HL-60 (cell line): ENCODE data around the gene SPATS2L.

Experiments used
- DNase-seq, 2 experiments: peaks; one replicate each; pipeline ENCODE4 v3.0.0-alpha.2; 2010 to 2020; ENCODE audit warnings: low read depth in 1 of 2, low spot score in 1 of 2
- H3K27ac ChIP-seq: fragments of 250-450 bp; sonication (Bioruptor Pico); replicated peaks from 2 replicates; pipeline ENCODE4 v1.5.1; 2020; ENCODE audit warnings: mild to moderate bottlenecking, moderate library complexity
- H3K27me3 ChIP-seq: fragments of 250-450 bp; sonication (Bioruptor Pico); 2 replicates; pipeline ENCODE4 v1.5.1; 2021; ENCODE audit warnings: mild to moderate bottlenecking, moderate library complexity; ENCODE audit not compliant: insufficient read depth, poor library complexity, severe bottlenecking
- H3K4me3 ChIP-seq: replicated peaks from 2 replicates; pipeline ENCODE4 v1.5.1; 2011; ENCODE audit warnings: mild to moderate bottlenecking, control low read depth, low read length; ENCODE audit not compliant: insufficient read depth
- CTCF ChIP-seq: IDR thresholded peaks from one replicate; pipeline ENCODE4 v1.5.1; 2011; ENCODE audit warnings: low read length, control low read depth, inconsistent platforms; ENCODE audit not compliant: insufficient read depth
- GABPA ChIP-seq: IDR thresholded peaks from 2 replicates; pipeline ENCODE4 v1.6.1; 2012; ENCODE audit warnings: low read depth
- POLR2AphosphoS5 ChIP-seq: IDR thresholded peaks from 2 replicates; pipeline ENCODE4 v1.6.1; 2012; ENCODE audit warnings: low read depth
- SPI1 ChIP-seq: IDR thresholded peaks from 2 replicates; pipeline ENCODE4 v1.6.1; 2012; ENCODE audit warnings: low read depth, mild to moderate bottlenecking, borderline replicate concordance
- TF ChIP-seq, protein P1 (sequence below): IDR thresholded peaks from 2 replicates; pipeline ENCODE4 v1.6.1; 2012; ENCODE audit warnings: low read depth; ENCODE audit not compliant: insufficient replicate concordance

SPATS2L gene

DNA sequence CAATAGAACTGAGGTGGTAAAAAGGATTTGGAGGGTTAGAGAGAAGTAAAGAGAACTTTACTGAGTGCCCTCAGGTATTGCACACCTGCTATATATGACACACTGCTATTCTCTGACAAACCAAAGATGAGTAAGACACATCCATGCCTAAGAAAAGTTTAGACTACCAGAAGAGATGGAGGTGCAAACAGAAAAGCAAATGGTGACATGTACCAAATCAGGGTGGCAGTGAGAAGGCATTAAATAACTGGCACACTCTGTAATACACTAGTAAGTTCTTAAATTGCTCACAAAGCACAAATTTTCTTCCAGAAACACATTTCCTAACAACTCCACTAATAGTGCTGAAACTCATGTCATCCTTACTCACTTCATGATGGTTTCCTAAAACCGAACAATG, 114.8 kb downstream of the SPATS2L start:
- Histone ChIP-seq H3K27ac (no peak overlapping the region), H3K27me3 (peaks cover 2% of the 10 kb centered on the region), H3K4me3 (no peak overlapping the region)
- no peak for DNase-seq
- TF ChIP-seq, protein P1, sequence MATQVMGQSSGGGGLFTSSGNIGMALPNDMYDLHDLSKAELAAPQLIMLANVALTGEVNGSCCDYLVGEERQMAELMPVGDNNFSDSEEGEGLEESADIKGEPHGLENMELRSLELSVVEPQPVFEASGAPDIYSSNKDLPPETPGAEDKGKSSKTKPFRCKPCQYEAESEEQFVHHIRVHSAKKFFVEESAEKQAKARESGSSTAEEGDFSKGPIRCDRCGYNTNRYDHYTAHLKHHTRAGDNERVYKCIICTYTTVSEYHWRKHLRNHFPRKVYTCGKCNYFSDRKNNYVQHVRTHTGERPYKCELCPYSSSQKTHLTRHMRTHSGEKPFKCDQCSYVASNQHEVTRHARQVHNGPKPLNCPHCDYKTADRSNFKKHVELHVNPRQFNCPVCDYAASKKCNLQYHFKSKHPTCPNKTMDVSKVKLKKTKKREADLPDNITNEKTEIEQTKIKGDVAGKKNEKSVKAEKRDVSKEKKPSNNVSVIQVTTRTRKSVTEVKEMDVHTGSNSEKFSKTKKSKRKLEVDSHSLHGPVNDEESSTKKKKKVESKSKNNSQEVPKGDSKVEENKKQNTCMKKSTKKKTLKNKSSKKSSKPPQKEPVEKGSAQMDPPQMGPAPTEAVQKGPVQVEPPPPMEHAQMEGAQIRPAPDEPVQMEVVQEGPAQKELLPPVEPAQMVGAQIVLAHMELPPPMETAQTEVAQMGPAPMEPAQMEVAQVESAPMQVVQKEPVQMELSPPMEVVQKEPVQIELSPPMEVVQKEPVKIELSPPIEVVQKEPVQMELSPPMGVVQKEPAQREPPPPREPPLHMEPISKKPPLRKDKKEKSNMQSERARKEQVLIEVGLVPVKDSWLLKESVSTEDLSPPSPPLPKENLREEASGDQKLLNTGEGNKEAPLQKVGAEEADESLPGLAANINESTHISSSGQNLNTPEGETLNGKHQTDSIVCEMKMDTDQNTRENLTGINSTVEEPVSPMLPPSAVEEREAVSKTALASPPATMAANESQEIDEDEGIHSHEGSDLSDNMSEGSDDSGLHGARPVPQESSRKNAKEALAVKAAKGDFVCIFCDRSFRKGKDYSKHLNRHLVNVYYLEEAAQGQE, result no peak

DNA sequence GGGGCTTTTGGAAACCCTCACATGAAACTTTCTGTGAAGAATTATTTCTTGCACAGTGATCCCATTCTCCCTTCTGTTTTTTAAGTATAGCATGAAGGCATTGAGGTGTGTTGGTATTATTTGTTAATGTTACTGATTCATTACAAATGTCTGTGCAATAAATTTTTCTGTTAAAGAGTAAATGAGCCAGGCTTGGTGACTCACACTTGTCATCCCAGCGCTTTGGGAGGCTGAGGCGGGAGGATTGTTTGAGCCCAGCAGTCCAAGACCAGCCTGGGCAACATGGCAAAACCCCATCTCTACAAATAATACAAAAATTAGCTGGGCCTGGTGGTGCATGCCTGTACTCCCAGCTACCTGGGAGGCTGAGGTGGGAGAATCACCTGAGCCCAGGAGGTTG, 115.6 kb downstream of the SPATS2L start:
- Histone ChIP-seq H3K27ac (no peak overlapping the region), H3K4me3 (no peak overlapping the region), H3K27me3 (no peaks in the 10 kb centered on the region)
- TF ChIP-seq SPI1 (no peak), POLR2AphosphoS5 (no peak), CTCF (no peak), GABPA (no peak)
- TF ChIP-seq, protein P1, result no peak
- no peak for DNase-seq

DNA sequence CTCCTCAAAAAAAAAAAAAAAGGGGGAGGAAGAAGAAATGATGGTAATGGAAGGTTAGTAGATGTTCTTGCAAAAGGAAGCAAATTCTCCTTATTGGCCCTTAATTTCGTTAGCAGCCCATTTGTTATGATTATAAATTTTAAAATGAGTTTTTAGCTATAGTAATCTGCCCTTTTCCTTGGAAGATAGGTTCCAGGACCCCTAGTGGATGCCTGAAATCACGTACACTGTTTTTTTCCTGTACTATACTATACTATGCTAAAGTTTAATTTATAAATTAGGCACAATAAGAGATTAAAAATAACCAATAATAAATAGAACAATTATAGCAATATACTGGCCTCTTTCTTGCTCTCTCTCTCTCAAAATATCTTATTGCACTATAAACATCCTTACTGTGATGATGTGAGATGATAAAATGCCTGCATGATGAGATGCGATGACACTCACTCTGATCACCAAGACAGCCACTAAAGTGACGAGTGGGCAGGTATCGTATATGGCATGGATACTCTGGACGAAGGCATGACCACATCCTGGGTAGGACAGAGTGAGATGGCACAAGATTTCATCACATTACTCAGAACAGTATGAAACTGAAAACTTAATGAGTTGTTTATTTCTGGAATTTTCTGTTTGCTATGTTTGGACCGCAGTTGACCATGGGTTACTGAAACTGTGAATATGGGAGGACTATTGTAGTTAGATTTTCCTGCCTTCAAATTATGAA, 116.2 kb downstream of the SPATS2L start:
- Histone ChIP-seq H3K4me3 (no peak overlapping the region), H3K27me3 (no peaks in the 10 kb centered on the region), H3K27ac (no peak overlapping the region)
- no peak for DNase-seq
- TF ChIP-seq, protein P1, result no peak
- no peak for TF ChIP-seq GABPA

GRCh38 chr2:200423541-200423940, 117.0 kb downstream of the SPATS2L start:
- TF ChIP-seq CTCF (no peak), POLR2AphosphoS5 (no peak), GABPA (no peak), SPI1 (no peak)
- TF ChIP-seq, protein P1, result no peak
- no peak overlapping the region for H3K4me3 ChIP-seq

More at GRCh38 chr2:200423541-200423940, 117.0 kb downstream of the SPATS2L start:
- Histone ChIP-seq H3K27ac (no peak overlapping the region), H3K27me3 (no peaks in the 10 kb centered on the region)
- DNase-seq, result no peak
